Ectodermal cell (in vitro differentiated cells): ENCODE data around the gene JARID2.
A peak's percentile ranks its signal among the peaks of the same experiment; 100 is the strongest.

Experiments used
- H3K27ac ChIP-seq: 2 replicates; pipeline ENCODE4 v1.7.0; 2013; ENCODE audit warnings: mild to moderate bottlenecking, low read depth, low read length; ENCODE audit not compliant: insufficient read depth, poor library complexity, severe bottlenecking
- H3K27me3 ChIP-seq: 2 replicates; pipeline ENCODE4 v1.7.0; 2013; ENCODE audit warnings: mild to moderate bottlenecking, low read length; ENCODE audit not compliant: insufficient read depth, control insufficient read depth, poor library complexity, severe bottlenecking
- H3K36me3 ChIP-seq: one replicate; pipeline ENCODE4 v1.7.0; 2013; ENCODE audit warnings: low read length; ENCODE audit not compliant: control insufficient read depth, insufficient read depth
- H3K4me1 ChIP-seq: one replicate; pipeline ENCODE4 v1.7.0; 2013; ENCODE audit warnings: low read length; ENCODE audit not compliant: control insufficient read depth, insufficient read depth
- H3K4me3 ChIP-seq: 2 replicates; pipeline ENCODE4 v1.7.0; 2013; ENCODE audit warnings: low read depth, low read length, control low read depth; ENCODE audit not compliant: insufficient read depth
- H3K9me3 ChIP-seq: 2 replicates; pipeline ENCODE4 v1.7.0; 2013; ENCODE audit warnings: mild to moderate bottlenecking, low read length, moderate library complexity; ENCODE audit not compliant: control insufficient read depth
- WGBS, 2 experiments: methylation state at CpG; one replicate each; pipeline ENCODE4 v1.1.7; 2013; ENCODE audit warnings: missing lambda C conversion rate in 2 of 2; 5-methylcytosine and 5-hydroxymethylcytosine counted together

The JARID2 gene

GRCh38 chr6:15264902-15265761 is 19.3 kb downstream of the JARID2 start:
- no peaks in the 10 kb centered on the region for H3K27me3 ChIP-seq
- 11 to 14% methylated on average over 6 to 7 of the region's 7 CpGs for WGBS, 2 experiments
- no peaks in the 10 kb centered on the region for H3K36me3 ChIP-seq
- H3K4me1 ChIP-seq, result peaks cover 56% of the 10 kb centered on the region
- no peak overlapping the region for H3K4me3 ChIP-seq
- H3K9me3 ChIP-seq, result no peaks in the 10 kb centered on the region
- H3K27ac ChIP-seq, result peak overlapping the region; percentile 69

GRCh38 chr6:15265787-15266186 is 19.9 kb downstream of the JARID2 start:
- Histone ChIP-seq H3K9me3 (no peaks in the 10 kb centered on the region), H3K27me3 (no peaks in the 10 kb centered on the region), H3K4me3 (no peak overlapping the region), H3K4me1 (peaks cover 56% of the 10 kb centered on the region), H3K36me3 (no peaks in the 10 kb centered on the region), H3K27ac (no peak overlapping the region)
- 43 to 58% methylated on average over 5 of the region's 5 CpGs for WGBS, 2 experiments

- no peaks in the 10 kb centered on the region for H3K36me3 ChIP-seq
- H3K4me1 ChIP-seq, result peaks cover 56% of the 10 kb centered on the region
- H3K9me3 ChIP-seq, result no peaks in the 10 kb centered on the region
- no peak overlapping the region for H3K4me3 ChIP-seq
- WGBS, 2 experiments, result 55 to 57% methylated on average over 11 of the region's 11 CpGs
- H3K27me3 ChIP-seq, result no peaks in the 10 kb centered on the region
- no peak overlapping the region for H3K27ac ChIP-seq
Measured at GRCh38 chr6:15266423-15266996, 20.6 kb downstream of the JARID2 start.

DNA sequence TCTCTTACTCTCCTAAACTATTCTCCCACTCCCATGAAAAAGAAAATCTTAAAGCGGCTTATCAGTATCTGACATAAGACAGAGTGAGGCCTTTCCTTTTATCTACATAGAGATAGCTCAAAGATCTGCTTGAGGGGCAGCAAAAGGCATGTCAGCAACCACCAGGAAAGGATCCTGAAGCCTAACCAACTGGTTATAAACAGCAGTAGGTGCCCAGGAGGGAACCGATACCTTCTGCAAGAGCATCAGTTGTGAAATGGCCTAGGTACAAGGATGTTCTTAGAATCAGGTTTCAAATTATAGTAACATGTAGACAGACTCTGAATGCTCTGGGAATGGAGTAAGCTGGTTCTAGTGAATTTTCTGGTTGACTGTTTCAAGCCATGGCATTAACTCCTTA is 21.4 kb downstream of the JARID2 start:
- no peaks in the 10 kb centered on the region for H3K36me3 ChIP-seq
- WGBS, 2 experiments, result 82 to 84% methylated on average over 2 of the region's 2 CpGs
- no peak overlapping the region for H3K4me3 ChIP-seq
- H3K27me3 ChIP-seq, result no peaks in the 10 kb centered on the region
- H3K4me1 ChIP-seq, result peaks cover 56% of the 10 kb centered on the region
- no peaks in the 10 kb centered on the region for H3K9me3 ChIP-seq
- no peak overlapping the region for H3K27ac ChIP-seq

DNA sequence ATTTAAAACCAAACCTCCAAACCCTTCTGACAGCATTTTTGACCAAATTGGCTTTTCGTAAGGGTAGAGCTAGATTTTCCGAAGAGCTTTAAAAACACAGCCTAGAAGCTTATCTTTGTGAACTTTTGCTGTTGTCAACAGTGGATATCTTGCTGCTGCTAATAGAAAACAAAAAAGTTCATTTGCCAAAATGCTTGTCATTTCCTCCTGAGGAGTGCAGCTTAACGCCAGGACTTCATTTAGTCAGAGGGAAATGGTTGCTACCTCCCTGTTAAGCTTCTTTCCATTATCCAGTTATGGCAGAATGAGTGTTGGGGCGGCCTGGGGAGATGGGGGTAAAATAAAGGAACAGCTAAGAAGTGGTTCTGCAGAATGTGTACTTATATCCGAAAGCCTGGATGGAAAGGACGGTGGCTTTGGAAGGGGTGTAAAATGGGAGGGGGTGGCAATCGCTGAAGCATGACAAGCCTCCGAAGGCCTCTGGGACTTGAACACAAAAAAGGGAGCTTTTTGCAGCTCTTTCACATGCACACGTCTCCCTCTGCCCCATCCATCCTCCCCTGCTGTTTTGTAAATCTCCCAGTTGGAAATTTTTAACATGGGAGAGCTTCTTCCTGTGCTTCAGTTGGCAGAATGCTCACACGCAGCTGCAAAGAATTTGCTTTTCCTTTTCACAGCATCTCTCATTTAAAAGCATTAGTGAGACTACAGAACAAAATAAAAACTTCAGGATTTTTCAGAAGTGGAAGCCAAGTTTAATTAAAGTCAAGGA is 22.5 kb downstream of the JARID2 start:
- Histone ChIP-seq H3K27me3 (no peaks in the 10 kb centered on the region), H3K27ac (peak overlapping the region; percentile 53), H3K9me3 (no peaks in the 10 kb centered on the region), H3K4me3 (peak overlapping the region; percentile 1), H3K36me3 (no peaks in the 10 kb centered on the region), H3K4me1 (peaks cover 52% of the 10 kb centered on the region)
- 7 to 13% methylated on average over 10 of the region's 10 CpGs for whole genome bisulfite sequencing, 2 experiments

GRCh38 chr6:15269011-15269410 is 23.1 kb downstream of the JARID2 start:
- no peaks in the 10 kb centered on the region for H3K36me3 ChIP-seq
- no peaks in the 10 kb centered on the region for H3K9me3 ChIP-seq
- peaks cover 48% of the 10 kb centered on the region for H3K4me1 ChIP-seq
- H3K27me3 ChIP-seq, result no peaks in the 10 kb centered on the region
- no peak overlapping the region for H3K4me3 ChIP-seq
- H3K27ac ChIP-seq, result no peak overlapping the region
- WGBS, 2 experiments, result 40 to 95% methylated on average over 1 to 4 of the region's 4 CpGs

- H3K27me3 ChIP-seq, result no peaks in the 10 kb centered on the region
- H3K27ac ChIP-seq, result no peak overlapping the region
- H3K9me3 ChIP-seq, result no peaks in the 10 kb centered on the region
- WGBS, 2 experiments, result 77 to 80% methylated on average over 1 of the region's 1 CpG
- peaks cover 42% of the 10 kb centered on the region for H3K4me1 ChIP-seq
- no peaks in the 10 kb centered on the region for H3K36me3 ChIP-seq
- no peak overlapping the region for H3K4me3 ChIP-seq
Measured at GRCh38 chr6:15269619-15270018, 23.8 kb downstream of the JARID2 start.

- no peaks in the 10 kb centered on the region for H3K27me3 ChIP-seq
- H3K9me3 ChIP-seq, result no peaks in the 10 kb centered on the region
- H3K27ac ChIP-seq, result no peak overlapping the region
- 90 to 97% methylated on average over 2 of the region's 2 CpGs for WGBS, 2 experiments
- no peak overlapping the region for H3K4me3 ChIP-seq
- peaks cover 40% of the 10 kb centered on the region for H3K4me1 ChIP-seq
- H3K36me3 ChIP-seq, result no peaks in the 10 kb centered on the region
Measured at GRCh38 chr6:15270402-15270801, 24.5 kb downstream of the JARID2 start.

DNA sequence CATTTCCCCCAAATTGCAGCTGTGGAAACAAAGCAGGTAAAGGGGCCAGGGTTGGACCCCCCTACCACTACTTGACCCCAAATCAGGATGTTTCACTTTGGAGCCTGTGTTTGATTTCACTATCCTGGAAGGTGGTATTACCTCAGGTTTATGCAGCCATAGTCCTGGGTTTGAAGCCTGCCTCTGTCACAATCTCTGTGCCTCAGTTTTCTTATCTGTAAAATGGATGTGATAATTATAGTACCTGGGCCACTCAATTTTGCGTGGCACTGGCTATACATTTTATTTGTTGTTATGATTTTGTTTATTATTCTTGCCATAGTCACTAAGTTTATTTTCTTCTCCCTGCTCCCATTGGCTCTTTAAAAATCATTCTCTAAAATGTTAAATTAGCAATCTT is 26.7 kb downstream of the JARID2 start:
- H3K4me1 ChIP-seq, result peaks cover 28% of the 10 kb centered on the region
- H3K36me3 ChIP-seq, result no peaks in the 10 kb centered on the region
- no peaks in the 10 kb centered on the region for H3K9me3 ChIP-seq
- H3K27me3 ChIP-seq, result no peaks in the 10 kb centered on the region
- 100% methylated on average over 1 of the region's 1 CpG; no CpG with 5 or more reads in 1 of the 2 experiments for WGBS, 2 experiments
- H3K27ac ChIP-seq, result no peak overlapping the region
- no peak overlapping the region for H3K4me3 ChIP-seq
